ENCODE measurements around the gene COL11A1.

- peak; percentile 88 for TF ChIP-seq CTCF (IDR thresholded peaks at IDR 0.05)
- no peak for TF ChIP-seq TCF12 (IDR thresholded peaks at IDR 0.05)
- TF ChIP-seq MXI1 (IDR thresholded peaks at IDR 0.05; ENCODE audit: low read depth, low read length) = no peak
- TF ChIP-seq EP300 (IDR thresholded peaks at IDR 0.05; ENCODE audit: borderline replicate concordance in 1 of 2, low read depth in 1 of 2, low read length in 1 of 2) = no peak
- no peak for TF ChIP-seq JUND (IDR thresholded peaks at IDR 0.05)
- no peak for TF ChIP-seq POLR2AphosphoS5 (IDR thresholded peaks at IDR 0.05; ENCODE audit: low read depth, low read length)
- no peak for TF ChIP-seq GATA2 (CRISPR knock-in tag; IDR thresholded peaks at IDR 0.05)
- TF ChIP-seq, protein P1, sequence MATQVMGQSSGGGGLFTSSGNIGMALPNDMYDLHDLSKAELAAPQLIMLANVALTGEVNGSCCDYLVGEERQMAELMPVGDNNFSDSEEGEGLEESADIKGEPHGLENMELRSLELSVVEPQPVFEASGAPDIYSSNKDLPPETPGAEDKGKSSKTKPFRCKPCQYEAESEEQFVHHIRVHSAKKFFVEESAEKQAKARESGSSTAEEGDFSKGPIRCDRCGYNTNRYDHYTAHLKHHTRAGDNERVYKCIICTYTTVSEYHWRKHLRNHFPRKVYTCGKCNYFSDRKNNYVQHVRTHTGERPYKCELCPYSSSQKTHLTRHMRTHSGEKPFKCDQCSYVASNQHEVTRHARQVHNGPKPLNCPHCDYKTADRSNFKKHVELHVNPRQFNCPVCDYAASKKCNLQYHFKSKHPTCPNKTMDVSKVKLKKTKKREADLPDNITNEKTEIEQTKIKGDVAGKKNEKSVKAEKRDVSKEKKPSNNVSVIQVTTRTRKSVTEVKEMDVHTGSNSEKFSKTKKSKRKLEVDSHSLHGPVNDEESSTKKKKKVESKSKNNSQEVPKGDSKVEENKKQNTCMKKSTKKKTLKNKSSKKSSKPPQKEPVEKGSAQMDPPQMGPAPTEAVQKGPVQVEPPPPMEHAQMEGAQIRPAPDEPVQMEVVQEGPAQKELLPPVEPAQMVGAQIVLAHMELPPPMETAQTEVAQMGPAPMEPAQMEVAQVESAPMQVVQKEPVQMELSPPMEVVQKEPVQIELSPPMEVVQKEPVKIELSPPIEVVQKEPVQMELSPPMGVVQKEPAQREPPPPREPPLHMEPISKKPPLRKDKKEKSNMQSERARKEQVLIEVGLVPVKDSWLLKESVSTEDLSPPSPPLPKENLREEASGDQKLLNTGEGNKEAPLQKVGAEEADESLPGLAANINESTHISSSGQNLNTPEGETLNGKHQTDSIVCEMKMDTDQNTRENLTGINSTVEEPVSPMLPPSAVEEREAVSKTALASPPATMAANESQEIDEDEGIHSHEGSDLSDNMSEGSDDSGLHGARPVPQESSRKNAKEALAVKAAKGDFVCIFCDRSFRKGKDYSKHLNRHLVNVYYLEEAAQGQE (IDR thresholded peaks at IDR 0.05; ENCODE audit: low read depth, low read length) = no peak
- TF ChIP-seq, protein P2, sequence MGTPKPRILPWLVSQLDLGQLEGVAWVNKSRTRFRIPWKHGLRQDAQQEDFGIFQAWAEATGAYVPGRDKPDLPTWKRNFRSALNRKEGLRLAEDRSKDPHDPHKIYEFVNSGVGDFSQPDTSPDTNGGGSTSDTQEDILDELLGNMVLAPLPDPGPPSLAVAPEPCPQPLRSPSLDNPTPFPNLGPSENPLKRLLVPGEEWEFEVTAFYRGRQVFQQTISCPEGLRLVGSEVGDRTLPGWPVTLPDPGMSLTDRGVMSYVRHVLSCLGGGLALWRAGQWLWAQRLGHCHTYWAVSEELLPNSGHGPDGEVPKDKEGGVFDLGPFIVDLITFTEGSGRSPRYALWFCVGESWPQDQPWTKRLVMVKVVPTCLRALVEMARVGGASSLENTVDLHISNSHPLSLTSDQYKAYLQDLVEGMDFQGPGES (IDR thresholded peaks at IDR 0.05; ENCODE audit: low read depth, low read length) = no peak
- no peak for TF ChIP-seq RFX5 (IDR thresholded peaks at IDR 0.05; ENCODE audit: low read length)
- no peak for TF ChIP-seq FOSL2 (IDR thresholded peaks at IDR 0.05; ENCODE audit: borderline replicate concordance, low read depth)
Observed at GRCh38 chr1:102970496-102971078, 137.7 kb downstream of the COL11A1 start.
